ENCODE data around the gene PPARGC1A.

The PPARGC1A gene

DNA sequence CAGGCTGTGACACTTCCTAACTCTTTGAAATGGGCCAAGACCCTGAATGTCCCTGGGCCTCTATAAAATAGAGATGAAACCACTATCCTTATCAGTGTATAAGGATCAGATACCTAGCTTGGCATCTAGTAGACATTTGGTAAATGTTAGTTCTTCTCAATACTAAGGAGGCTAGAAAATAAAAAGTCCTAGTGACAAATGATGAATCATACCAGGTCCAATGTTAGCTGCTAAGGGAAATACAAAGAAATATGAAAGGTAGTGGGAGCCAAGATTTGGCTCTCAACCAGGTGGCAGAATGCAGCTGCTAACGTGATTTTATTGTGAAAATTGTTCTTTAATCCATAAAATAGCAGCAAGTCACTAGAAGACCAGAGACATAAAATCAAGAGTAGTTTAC is 19.8 kb upstream of the PPARGC1A start:
- DNase-seq, result no peak

DNA sequence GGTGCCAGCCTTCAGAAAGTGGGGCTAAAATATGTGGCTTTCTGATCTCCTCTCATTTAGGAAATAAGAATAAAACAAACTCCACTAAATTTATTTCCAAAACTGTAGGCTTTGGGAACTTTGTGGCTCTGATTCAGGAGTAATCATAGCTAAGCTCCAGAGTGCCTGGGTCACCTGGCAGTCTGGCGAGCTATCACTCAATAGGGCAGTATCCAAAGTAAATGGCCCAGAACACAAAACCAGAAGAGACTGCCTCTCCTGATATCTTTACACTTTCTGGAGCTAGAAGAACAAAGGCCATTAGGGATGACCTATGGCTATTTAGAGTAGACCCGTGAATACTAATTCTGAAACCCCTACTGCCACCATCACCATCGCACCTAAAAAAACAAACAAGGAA is 17.0 kb upstream of the PPARGC1A start:
- no peak for DNase-seq

GRCh38 chr4:23904639-23905071 is 14.8 kb upstream of the PPARGC1A start:
- DNase-seq, result no peak

- DNase-seq, result no peak
These were observed 14.1 kb upstream of the PPARGC1A start for GRCh38 chr4:23903859-23904438.

GRCh38 chr4:23902222-23902804 is 12.5 kb upstream of the PPARGC1A start:
- DNase-seq, result no peak

GRCh38 chr4:23900636-23901035 is 10.8 kb upstream of the PPARGC1A start:
- DNase-seq, result no peak

DNA sequence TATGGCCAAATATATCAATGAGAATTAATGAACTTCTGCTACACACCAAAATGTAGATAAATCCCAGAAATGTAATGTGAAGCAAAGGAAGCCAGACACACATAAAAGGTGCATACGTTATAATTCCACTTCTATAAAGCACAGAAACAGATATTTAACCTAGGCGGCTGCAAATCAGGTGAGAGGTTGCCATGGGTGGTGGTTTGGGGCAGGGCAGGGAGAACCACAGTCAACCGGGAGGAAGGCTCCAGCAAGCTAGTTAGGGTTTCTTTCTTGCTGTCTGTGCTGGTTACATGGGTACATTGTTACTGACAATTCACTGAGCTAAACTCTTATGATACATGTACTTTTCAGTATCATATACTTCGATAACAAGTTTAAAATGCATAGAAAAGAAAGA is 9.7 kb upstream of the PPARGC1A start:
- DNase-seq, result no peak

GRCh38 chr4:23897564-23898109 is 7.8 kb upstream of the PPARGC1A start:
- no peak for DNase-seq

DNA sequence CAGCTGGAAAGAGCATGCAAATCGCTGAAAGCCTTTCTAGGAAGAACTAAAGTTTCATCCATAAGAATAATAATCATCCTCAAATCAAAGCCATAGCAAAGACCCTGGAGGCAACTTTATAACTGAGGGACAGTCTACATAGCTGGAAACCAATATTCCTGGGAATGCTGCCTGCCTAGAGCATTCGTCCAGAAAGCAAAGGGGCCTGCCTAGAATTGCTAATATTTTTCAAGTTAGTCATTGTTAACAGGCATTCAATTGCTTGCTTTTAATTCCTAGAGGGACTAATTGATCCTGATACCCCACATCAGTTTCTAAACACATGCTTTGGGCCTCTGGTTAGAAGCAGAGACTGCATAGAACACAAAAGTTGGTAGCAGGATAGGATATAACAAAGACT is 4.2 kb upstream of the PPARGC1A start:
- DNase-seq, result no peak

DNA sequence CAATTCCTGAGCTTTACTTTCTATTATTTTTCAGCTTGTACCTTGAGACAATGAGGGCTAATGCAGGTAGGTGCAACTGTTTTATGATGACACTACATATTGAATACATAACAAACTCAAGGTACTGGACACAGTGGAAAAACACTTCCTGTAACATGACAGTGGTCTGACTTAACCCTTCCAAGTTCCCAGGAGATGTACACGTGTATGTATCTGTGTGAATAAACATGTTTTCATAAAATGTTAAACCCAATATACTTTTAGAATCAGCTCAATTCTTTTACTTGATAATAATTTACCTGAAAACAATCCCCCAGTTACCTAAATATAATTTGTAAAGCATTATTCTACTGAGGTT is 1.2 kb upstream of the PPARGC1A start:
- no peak for DNase-seq

DNA sequence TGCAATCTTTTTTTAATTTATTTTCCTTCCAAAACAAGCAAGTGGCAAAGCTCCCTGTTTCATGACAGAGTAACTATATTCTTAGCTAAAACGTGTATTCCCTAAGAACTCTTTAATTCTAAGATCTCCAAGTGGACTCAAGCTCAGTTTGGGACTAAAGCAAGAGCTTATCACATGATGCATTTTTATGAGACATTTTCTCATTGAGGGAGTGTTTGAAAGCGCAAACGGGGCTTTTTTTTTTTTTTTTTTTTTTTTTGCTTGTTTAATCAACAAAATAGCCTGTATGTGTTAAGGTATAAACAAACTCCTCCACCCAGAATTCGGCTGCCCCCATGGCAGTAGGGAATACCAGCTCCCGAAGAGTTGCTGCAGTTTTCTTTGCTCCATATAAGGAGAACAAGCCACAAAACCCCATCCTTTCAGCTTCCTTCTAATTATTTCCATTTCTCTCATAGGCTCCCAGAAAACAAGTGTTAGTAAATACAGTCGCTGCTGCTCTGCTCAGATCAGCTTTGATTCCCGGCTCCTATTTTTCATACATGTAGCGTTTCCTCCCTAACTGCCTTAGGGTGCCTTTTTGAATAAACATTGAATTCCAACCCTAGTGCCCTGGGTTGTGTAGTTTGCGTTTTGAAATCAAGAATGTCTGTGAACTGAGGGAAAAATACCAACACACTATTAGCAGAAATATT is 669 bp upstream of the PPARGC1A start:
- DNase-seq, result no peak

DNA sequence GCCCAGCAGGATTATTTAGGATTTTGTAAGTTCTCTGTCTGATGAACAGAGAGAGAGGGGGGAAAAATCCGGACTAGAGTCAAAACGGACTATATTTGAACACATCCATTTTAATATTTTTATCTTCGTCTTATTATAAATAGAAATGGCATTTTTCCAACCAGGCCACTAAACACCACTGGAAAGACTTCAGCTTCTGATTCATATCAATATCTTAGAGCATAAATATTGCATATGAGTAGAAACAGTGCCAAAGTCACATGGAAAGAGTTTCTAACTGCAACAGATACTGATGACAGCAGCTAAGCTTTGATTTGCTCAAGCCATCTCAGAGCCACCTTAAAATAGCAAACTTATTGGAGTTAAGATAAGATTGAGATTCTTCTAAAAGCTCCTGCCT is 456 bp downstream of the PPARGC1A start:
- no peak for DNase-seq

- no peak for DNase-seq
These were observed 1.2 kb downstream of the PPARGC1A start for GRCh38 chr4:23888421-23889319.

- DNase-seq, result no peak
These were observed 1.9 kb downstream of the PPARGC1A start for GRCh38 chr4:23887989-23888388.

DNA sequence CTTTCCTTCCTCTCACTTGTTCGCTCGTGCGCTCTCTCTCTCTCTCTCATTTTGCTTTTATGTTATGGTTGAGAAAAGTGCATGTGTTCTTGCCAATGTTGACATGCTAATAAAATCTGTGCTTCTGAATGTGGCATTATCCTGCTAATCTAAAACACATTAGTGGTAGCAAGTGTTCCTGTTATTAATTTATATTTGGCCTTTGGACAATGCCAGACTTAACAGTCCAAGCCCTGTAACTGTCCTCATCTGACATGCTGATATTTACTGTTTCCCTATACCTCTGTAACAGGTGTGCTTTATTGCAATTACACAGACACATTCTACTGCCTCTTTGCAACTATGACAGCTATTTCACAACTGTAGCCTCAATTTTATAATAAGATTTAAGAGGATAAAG is 2.7 kb downstream of the PPARGC1A start:
- no peak for DNase-seq

DNA sequence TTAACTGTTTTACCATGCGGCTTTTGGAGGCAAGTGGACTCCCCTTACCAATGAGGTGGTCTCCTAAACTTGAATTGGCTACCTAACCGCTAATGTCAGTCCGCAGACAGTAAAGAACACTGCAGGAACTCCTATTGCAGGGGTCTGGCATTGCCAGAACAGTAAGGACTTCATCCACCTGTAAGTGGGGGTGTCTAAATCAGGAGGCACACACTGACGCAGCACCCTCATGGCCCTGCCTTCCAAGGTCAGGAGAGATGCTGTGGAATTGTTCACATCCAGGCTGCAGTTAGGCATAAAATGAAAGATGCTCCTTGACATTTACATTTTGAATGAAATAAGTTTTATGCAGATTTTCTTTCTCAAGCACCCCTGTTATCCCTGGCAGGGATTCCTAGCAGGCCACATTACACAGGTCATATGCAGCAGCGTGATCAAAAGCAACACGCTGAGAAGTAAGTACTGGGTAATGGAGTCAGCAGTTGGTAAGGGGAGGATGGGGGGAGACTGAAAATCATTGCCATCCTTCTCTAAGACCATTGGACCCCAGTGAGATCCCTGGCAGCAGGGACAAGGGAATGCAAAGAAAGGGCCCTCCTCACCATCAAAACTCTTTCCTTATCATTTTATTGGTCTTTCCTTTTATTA is 3.8 kb downstream of the PPARGC1A start:
- no peak for DNase-seq

DNA sequence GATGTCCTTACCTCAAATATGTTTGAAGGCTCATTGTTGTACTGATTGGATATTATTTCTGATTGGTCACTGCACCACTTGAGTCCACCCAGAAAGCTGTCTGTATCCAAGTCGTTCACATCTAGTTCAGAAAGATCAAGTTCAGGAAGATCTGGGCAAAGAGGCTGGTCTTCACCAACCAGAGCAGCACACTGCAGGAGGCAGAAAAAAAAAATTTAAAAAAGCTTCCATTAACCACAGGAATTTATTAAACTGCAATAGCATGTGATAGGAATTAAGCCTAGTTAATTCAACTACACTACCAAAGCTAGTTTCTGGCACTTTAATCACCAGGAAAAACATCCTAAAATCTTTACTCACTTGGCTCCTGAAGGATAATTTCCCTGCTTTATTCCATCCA is 5.1 kb downstream of the PPARGC1A start:
- no peak for DNase-seq

DNA sequence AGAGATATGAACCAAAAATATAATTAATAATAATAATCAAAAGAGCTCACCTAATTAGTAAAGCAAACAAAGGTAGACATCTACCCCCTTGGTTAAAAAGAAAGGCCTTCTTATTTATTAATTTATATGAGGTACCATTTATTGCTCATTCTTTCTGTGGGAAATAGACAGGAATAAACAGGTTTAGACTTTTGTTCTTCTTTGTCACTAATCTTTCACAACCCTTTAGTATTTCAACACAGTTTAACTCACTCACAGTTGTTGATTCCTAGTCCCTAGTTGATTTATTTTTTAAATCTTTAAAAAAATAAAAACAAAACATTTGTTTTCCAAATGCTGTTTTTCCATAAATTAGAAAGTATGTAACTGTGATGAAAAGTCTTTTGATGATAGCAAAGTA is 5.6 kb downstream of the PPARGC1A start:
- no peak for DNase-seq

DNA sequence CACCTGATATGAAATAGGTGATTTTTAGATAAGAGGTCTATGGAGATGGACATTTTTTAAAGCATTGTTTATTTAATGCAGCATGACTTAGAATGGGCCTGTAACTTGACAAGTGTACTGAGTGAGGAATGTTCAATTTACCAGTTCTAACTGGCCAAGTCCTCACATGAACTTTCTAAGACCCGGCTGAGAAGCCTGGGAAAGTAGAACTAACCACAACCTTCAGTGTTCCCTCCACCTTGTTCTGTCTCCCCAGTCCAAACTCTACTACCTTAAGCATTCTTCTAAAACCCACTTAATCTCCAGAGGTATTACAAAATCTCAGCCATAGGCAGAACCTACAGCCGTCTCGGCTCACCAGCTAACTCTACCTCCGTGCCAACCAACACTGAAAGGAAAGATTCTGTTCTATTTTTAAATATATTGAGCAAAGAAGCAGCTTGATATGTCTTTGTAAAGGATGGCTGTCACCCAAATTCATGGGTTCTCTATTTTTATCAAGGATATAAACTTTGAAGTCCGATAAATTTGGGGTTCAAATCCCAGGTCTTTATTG is 6.8 kb downstream of the PPARGC1A start:
- no peak for DNase-seq

- no peak for DNase-seq
These were observed 8.0 kb downstream of the PPARGC1A start for GRCh38 chr4:23881674-23882337.

DNA sequence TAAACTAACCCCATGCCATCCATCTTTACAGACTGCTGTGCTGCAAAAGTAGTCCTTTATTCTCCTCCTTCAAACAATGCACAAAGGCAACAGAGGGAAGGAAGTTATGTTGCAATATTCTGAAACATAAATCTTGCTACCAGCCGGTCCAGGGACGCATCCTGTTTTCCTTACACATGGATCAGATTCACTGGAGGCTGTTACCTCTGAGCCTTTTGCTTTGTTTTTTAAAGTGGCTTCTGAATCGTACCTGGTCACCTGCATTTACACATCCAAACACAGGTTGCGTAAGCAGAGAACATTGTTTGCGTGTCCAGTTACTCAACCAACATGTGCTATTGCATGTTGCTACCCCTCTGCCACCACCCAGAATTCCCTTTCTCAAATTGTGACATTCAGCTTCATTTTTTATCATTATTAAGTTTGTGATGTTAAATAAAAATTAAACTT is 8.8 kb downstream of the PPARGC1A start:
- no peak for DNase-seq
